ENCODE measurements around the gene LCE1B. TPM values are rescaled to one million over a fixed set of nuclear protein-coding genes. Genes with fewer than 3 reads are reported as not detected.

The LCE1B gene
- total RNA-seq, 1 experiment from 2014 or later, result not detected

- H3K4me3 Mint-ChIP-seq, result no peak overlapping the region
- no peak overlapping the region for H2AK5ac ChIP-seq (ENCODE audit: insufficient read length, low read length)
- H3K27me3 ChIP-seq (ENCODE audit: insufficient read depth, low read length), result no peaks in the 10 kb centered on the region
- no peak overlapping the region for H3K4me2 ChIP-seq (ENCODE audit: insufficient read depth, insufficient read length, low read length)
- H4K91ac ChIP-seq (ENCODE audit: insufficient read length, low read depth, low read length), result no peak overlapping the region
- no peaks in the 10 kb centered on the region for H4K20me1 ChIP-seq (ENCODE audit: control insufficient read depth, insufficient read depth, insufficient read length)
- H3K27ac Mint-ChIP-seq, result no peak overlapping the region
- no CpG with 5 or more reads among the region's 2 CpGs for WGBS (ENCODE audit: extremely low coverage, insufficient read length, low lambda C conversion rate)
- H4K5ac ChIP-seq (ENCODE audit: insufficient read length, low read depth, low read length), result no peak overlapping the region
- no peak overlapping the region for H3T11ph ChIP-seq (ENCODE audit: low read length)
- no peak overlapping the region for H3K18ac ChIP-seq (ENCODE audit: insufficient read length, low read depth, low read length)
- H3K9me3 Mint-ChIP-seq, result peaks cover 86 to 89% of the 10 kb centered on the region in 2 experiments
- no peak overlapping the region for H3K56ac ChIP-seq (ENCODE audit: insufficient read length, low read depth, low read length)
- no peak overlapping the region for H3K27ac ChIP-seq (ENCODE audit: insufficient read length, low read depth, low read length)
- no peak overlapping the region for H3K9ac ChIP-seq (ENCODE audit: extremely low read depth, insufficient read length, low read length)
- no peak overlapping the region for H2BK120ac ChIP-seq (ENCODE audit: low read depth, low read length, poor library complexity, severe bottlenecking)
- H3K23me2 ChIP-seq (ENCODE audit: insufficient read length, low read depth, low read length, poor library complexity, severe bottlenecking), result no peaks in the 10 kb centered on the region
- no peak overlapping the region for H3K4ac ChIP-seq (ENCODE audit: low read depth, low read length)
- no peak overlapping the region for H2AFZ ChIP-seq (ENCODE audit: low read length)
- no peak overlapping the region for H2BK12ac ChIP-seq (ENCODE audit: insufficient read length, low read depth, low read length)
- H3K23ac ChIP-seq (ENCODE audit: insufficient read length, low read depth, low read length), result no peak overlapping the region
- no peak overlapping the region for H2BK15ac ChIP-seq (ENCODE audit: low read depth, low read length)
- no peak for TF ChIP-seq CTCF (conservative IDR thresholded peaks at IDR 0.05)
- no peaks in the 10 kb centered on the region for H3K4me1 ChIP-seq (ENCODE audit: insufficient read depth, low read length)
- H3K4me1 Mint-ChIP-seq, result no peaks in the 10 kb centered on the region
- no peak for DNase-seq
- no peaks in the 10 kb centered on the region; the same call in 1 of the 2 replicates for H3K27me3 Mint-ChIP-seq (ENCODE audit: low read depth)
- H3K79me2 ChIP-seq (ENCODE audit: insufficient read depth, low read length), result no peaks in the 10 kb centered on the region
- no peak overlapping the region for H4K8ac ChIP-seq (replicated peaks; ENCODE audit: insufficient read length, low read depth, low read length)
- no peak overlapping the region for H2BK20ac ChIP-seq (ENCODE audit: low read depth, low read length, poor library complexity, severe bottlenecking)
- no peak overlapping the region for H2BK5ac ChIP-seq (ENCODE audit: insufficient read length, low read length)
- H3K9me3 ChIP-seq (ENCODE audit: control insufficient read depth, low read depth, low read length), result peaks cover 75% of the 10 kb centered on the region
- no peaks in the 10 kb centered on the region for H3K79me1 ChIP-seq (ENCODE audit: insufficient read depth, low read depth, low read length, poor library complexity, severe bottlenecking)
- H3K36me3 Mint-ChIP-seq (ENCODE audit: insufficient read depth in 1 of 3, low read depth in 3 of 3), result peaks cover 3 to 27% (median 6%) of the 10 kb centered on the region in 3 experiments; a peak in 4 of 7 replicates
- H3K14ac ChIP-seq (ENCODE audit: insufficient read depth, low read length), result no peak overlapping the region
These were observed 28.7 kb upstream of the LCE1B start for GRCh38 chr1:152783095-152783494.
